ENCODE results near the gene NLGN1. TPM values are rescaled to one million over a fixed set of nuclear protein-coding genes. Genes with fewer than 3 reads are reported as not detected.

Gene NLGN1
- polyA plus RNA-seq, 1 donor from 2014 or later = 2.7 TPM

GRCh38 chr3:173780067-173780466 lies 382.5 kb downstream of the NLGN1 start:
- no peaks in the 10 kb centered on the region for H4K20me1 ChIP-seq (ENCODE audit: insufficient read depth)
- H3K36me3 ChIP-seq (ENCODE audit: insufficient read depth, low read length) = no peaks in the 10 kb centered on the region
- H3K9me2 ChIP-seq (ENCODE audit: insufficient read depth, low read length) = no peaks in the 10 kb centered on the region
- H3K9me3 ChIP-seq (ENCODE audit: low read length) = no peaks in the 10 kb centered on the region
- H3K27me3 ChIP-seq (ENCODE audit: insufficient read depth, low read depth, low read length) = no peaks in the 10 kb centered on the region
- H3F3A ChIP-seq (ENCODE audit: insufficient read depth, low read length, poor library complexity, severe bottlenecking) = no peaks in the 10 kb centered on the region
- H3K9ac ChIP-seq (ENCODE audit: low read length) = no peak overlapping the region
- no peak overlapping the region for H3K27ac ChIP-seq (ENCODE audit: low read length)
- no peaks in the 10 kb centered on the region for H3K79me2 ChIP-seq (replicated peaks; ENCODE audit: insufficient read depth, low read length)
- H3K4me3 ChIP-seq (ENCODE audit: low read length) = no peak overlapping the region
- TF ChIP-seq MXI1 (conservative IDR thresholded peaks at IDR 0.05; ENCODE audit: poor library complexity, severe bottlenecking) (no peak), RAD21 (conservative IDR thresholded peaks at IDR 0.05) (no peak), POLR2AphosphoS5 (IDR thresholded peaks at IDR 0.05) (no peak), EZH2 (IDR thresholded peaks at IDR 0.05; ENCODE audit: borderline replicate concordance, insufficient read depth, low read length, poor library complexity, severe bottlenecking) (no peak), SMC3 (conservative IDR thresholded peaks at IDR 0.05; ENCODE audit: poor library complexity) (no peak), REST (IDR thresholded peaks at IDR 0.05; ENCODE audit: borderline replicate concordance) (no peak), EP300 (conservative IDR thresholded peaks at IDR 0.05; ENCODE audit: poor library complexity, severe bottlenecking) (no peak), TAF1 (IDR thresholded peaks at IDR 0.05; ENCODE audit: low read depth) (no peak), CTCF (IDR thresholded peaks at IDR 0.05; ENCODE audit: poor library complexity, severe bottlenecking) (no peak)
- H3K4me2 ChIP-seq (ENCODE audit: low read length) = no peak overlapping the region
- H2AFZ ChIP-seq (ENCODE audit: low read depth, low read length) = no peak overlapping the region

GRCh38 chr3:173785004-173785403 lies 387.5 kb downstream of the NLGN1 start:
- H3K9ac ChIP-seq (ENCODE audit: low read length) = no peak overlapping the region
- no peaks in the 10 kb centered on the region for H3K36me3 ChIP-seq (ENCODE audit: insufficient read depth, low read length)
- H3K9me2 ChIP-seq (ENCODE audit: insufficient read depth, low read length) = no peaks in the 10 kb centered on the region
- TF ChIP-seq REST (IDR thresholded peaks at IDR 0.05; ENCODE audit: borderline replicate concordance) = no peak
- no peak for TF ChIP-seq TAF1 (IDR thresholded peaks at IDR 0.05; ENCODE audit: low read depth)
- TF ChIP-seq POLR2AphosphoS5 (IDR thresholded peaks at IDR 0.05) = no peak
- no peak for TF ChIP-seq MXI1 (conservative IDR thresholded peaks at IDR 0.05; ENCODE audit: poor library complexity, severe bottlenecking)
- no peak for TF ChIP-seq EZH2 (IDR thresholded peaks at IDR 0.05; ENCODE audit: borderline replicate concordance, insufficient read depth, low read length, poor library complexity, severe bottlenecking)
- TF ChIP-seq CTCF (IDR thresholded peaks at IDR 0.05; ENCODE audit: poor library complexity, severe bottlenecking) = no peak
- no peak for TF ChIP-seq EP300 (conservative IDR thresholded peaks at IDR 0.05; ENCODE audit: poor library complexity, severe bottlenecking)
- no peak for TF ChIP-seq SMC3 (conservative IDR thresholded peaks at IDR 0.05; ENCODE audit: poor library complexity)
- TF ChIP-seq RAD21 (conservative IDR thresholded peaks at IDR 0.05) = no peak
- no peaks in the 10 kb centered on the region for H3K79me2 ChIP-seq (replicated peaks; ENCODE audit: insufficient read depth, low read length)
- no peaks in the 10 kb centered on the region for H4K20me1 ChIP-seq (ENCODE audit: insufficient read depth)
- no peak overlapping the region for H3K4me2 ChIP-seq (ENCODE audit: low read length)
- no peaks in the 10 kb centered on the region for H3K27me3 ChIP-seq (ENCODE audit: insufficient read depth, low read depth, low read length)
- H3F3A ChIP-seq (ENCODE audit: insufficient read depth, low read length, poor library complexity, severe bottlenecking) = no peaks in the 10 kb centered on the region
- H3K27ac ChIP-seq (ENCODE audit: low read length) = no peak overlapping the region
- H3K9me3 ChIP-seq (ENCODE audit: low read length) = no peaks in the 10 kb centered on the region
- H2AFZ ChIP-seq (ENCODE audit: low read depth, low read length) = no peak overlapping the region
- H3K4me3 ChIP-seq (ENCODE audit: low read length) = no peak overlapping the region

Data from neural cell (in vitro differentiated cells).